Activated T-cell treated with anti-CD3 and anti-CD28 coated beads for 48 hours (primary cell): ENCODE measurements around the gene CHRDL1.
"Not testable (repeated sequence)": the region's sequence is repeated elsewhere in the genome, so short reads cannot be mapped to it uniquely, and the experiment has no call there.

Experiments used
- DNase-seq: peaks from one replicate; pipeline ENCODE4 v3.0.0-alpha.2; 2020; ENCODE audit warnings: low read depth

CHRDL1 gene

GRCh38 chrX:110665223-110666002 is 130.2 kb downstream of the CHRDL1 start:
- DNase-seq: peak; percentile 0

GRCh38 chrX:110657073-110657472 is 138.5 kb downstream of the CHRDL1 start:
- no peak for DNase-seq

- DNase-seq: not testable (repeated sequence)
Observed at GRCh38 chrX:110654280-110654679, 141.3 kb downstream of the CHRDL1 start.

DNA sequence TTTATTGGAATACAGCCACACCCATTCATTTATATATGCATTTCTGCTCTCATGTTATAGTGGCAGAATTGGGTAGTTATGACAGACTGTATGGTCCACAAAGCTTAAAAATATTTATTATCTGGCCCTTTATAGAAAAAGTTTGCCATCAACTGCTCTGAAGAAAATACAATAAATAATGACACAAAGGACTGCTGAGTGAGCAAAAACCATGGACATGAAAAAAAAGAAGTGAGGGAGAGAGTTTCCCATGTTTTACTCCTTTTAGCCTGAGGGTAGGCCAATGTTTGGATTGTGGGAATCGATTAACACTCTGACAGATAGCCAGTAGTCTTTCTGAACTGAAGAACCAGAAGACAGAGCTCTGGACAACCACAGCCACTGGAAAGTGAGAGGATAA is 149.2 kb downstream of the CHRDL1 start:
- no peak for DNase-seq
